ENCODE measurements around the gene CCDC171. TPM values are rescaled to one million over a fixed set of nuclear protein-coding genes. Genes with fewer than 3 reads are reported as not detected.

Gene CCDC171
- total and polyA plus RNA-seq, 4 donors, result 3.3 to 28.3 (median 17.2) TPM

DNA sequence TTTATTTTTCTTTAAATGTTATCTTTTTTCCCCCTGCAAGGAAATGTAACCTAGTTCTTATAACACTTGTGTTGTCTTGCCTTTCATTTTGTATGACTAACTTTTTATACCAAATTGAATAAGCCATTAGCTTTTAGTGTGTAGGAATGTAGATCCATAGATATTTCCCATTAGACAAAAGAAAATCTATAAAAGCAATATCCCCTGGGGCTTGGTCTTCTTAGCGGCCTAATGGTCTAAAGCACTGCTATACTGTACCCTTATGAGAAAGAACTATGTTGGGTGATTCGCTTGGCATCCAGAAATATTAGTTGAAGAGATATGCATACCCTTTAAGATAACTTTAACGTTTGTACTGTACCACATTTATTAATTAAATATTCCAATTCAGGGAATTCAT, 289.2 kb downstream of the CCDC171 start:
- WGBS (ENCODE audit: insufficient coverage), result no CpG with 5 or more reads among the region's 3 CpGs
- DNase-seq (ENCODE audit: low read depth in 4 of 6, low spot score in 6 of 6), result no peak
- Histone ChIP-seq H3K27ac (ENCODE audit: low read depth, low read length) (no peak overlapping the region), H3K27me3 (ENCODE audit: control insufficient read depth, insufficient read depth, low read length) (no peaks in the 10 kb centered on the region), H3K4me3 (ENCODE audit: low read depth, low read length) (no peak overlapping the region), H3K36me3 (ENCODE audit: control insufficient read depth, insufficient read depth, low read length) (no peaks in the 10 kb centered on the region), H3K9me3 (ENCODE audit: control insufficient read depth, insufficient read depth, low read length) (no peaks in the 10 kb centered on the region), H3K4me1 (ENCODE audit: control insufficient read depth, insufficient read depth, low read length) (no peaks in the 10 kb centered on the region)

DNA sequence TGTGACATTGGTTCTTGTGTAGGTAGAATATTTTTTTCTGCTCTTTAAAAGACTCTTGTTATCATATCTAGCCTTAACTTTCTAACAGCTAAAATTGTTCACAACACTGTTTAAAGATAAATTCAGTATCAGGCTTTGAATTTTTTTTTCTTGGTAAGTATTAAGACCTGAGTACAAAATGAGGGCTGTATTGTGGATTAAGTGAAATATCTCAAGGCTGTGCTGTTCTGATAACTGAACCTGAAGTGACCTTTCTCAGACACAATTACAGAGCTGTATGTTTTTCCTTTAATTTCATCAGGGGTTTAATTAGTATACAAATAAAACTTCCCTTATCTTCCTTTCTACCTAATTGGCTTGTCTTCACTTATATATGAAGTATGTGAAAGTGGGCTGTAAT, 290.5 kb downstream of the CCDC171 start:
- no peak for DNase-seq (ENCODE audit: low read depth in 4 of 6, low spot score in 6 of 6)
- no peaks in the 10 kb centered on the region for H3K36me3 ChIP-seq (ENCODE audit: control insufficient read depth, insufficient read depth, low read length)
- H3K27me3 ChIP-seq (ENCODE audit: control insufficient read depth, insufficient read depth, low read length), result no peaks in the 10 kb centered on the region
- no peak overlapping the region for H3K4me3 ChIP-seq (ENCODE audit: low read depth, low read length)
- no peaks in the 10 kb centered on the region for H3K9me3 ChIP-seq (ENCODE audit: control insufficient read depth, insufficient read depth, low read length)
- H3K4me1 ChIP-seq (ENCODE audit: control insufficient read depth, insufficient read depth, low read length), result no peaks in the 10 kb centered on the region
- H3K27ac ChIP-seq (ENCODE audit: low read depth, low read length), result no peak overlapping the region

GRCh38 chr9:15843931-15844330, 291.1 kb downstream of the CCDC171 start:
- no CpG with 5 or more reads among the region's 2 CpGs for WGBS (ENCODE audit: insufficient coverage)
- Histone ChIP-seq H3K27ac (ENCODE audit: low read depth, low read length) (no peak overlapping the region), H3K4me1 (ENCODE audit: control insufficient read depth, insufficient read depth, low read length) (no peaks in the 10 kb centered on the region), H3K27me3 (ENCODE audit: control insufficient read depth, insufficient read depth, low read length) (no peaks in the 10 kb centered on the region), H3K9me3 (ENCODE audit: control insufficient read depth, insufficient read depth, low read length) (no peaks in the 10 kb centered on the region), H3K4me3 (ENCODE audit: low read depth, low read length) (no peak overlapping the region), H3K36me3 (ENCODE audit: control insufficient read depth, insufficient read depth, low read length) (no peaks in the 10 kb centered on the region)
- DNase-seq (ENCODE audit: low read depth in 4 of 6, low spot score in 6 of 6), result peak in 1 of 6 donors; percentile 69

GRCh38 chr9:15846611-15847010, 293.8 kb downstream of the CCDC171 start:
- H3K9me3 ChIP-seq (ENCODE audit: control insufficient read depth, insufficient read depth, low read length), result no peaks in the 10 kb centered on the region
- H3K27me3 ChIP-seq (ENCODE audit: control insufficient read depth, insufficient read depth, low read length), result no peaks in the 10 kb centered on the region
- 39% methylated on average over 4 of the region's 6 CpGs for WGBS (ENCODE audit: insufficient coverage)
- no peak overlapping the region for H3K4me3 ChIP-seq (ENCODE audit: low read depth, low read length)
- H3K4me1 ChIP-seq (ENCODE audit: control insufficient read depth, insufficient read depth, low read length), result no peaks in the 10 kb centered on the region
- no peak overlapping the region for H3K27ac ChIP-seq (ENCODE audit: low read depth, low read length)
- peak in 2 of 6 donors; percentile 17 to 43 for DNase-seq (ENCODE audit: low read depth in 4 of 6, low spot score in 6 of 6)
- no peaks in the 10 kb centered on the region for H3K36me3 ChIP-seq (ENCODE audit: control insufficient read depth, insufficient read depth, low read length)

DNA sequence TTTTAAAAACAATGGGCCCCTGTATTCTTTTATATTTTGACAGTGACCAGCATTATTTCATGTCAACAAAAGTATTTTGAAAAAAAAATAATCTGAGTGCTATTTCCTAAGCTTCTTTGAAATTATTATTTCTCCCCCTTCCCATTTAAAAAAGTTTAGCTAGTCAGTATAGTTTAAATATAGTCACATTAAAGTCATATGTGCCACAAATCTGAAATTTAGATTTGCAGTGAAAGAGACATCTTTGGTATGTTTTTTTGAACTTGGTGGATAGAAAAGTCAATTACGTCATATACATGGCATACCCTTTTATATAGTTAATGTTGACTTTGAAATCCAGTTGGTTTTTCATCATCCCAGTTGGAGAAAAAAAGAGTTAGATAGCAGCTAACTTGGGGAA, 297.0 kb downstream of the CCDC171 start:
- Histone ChIP-seq H3K27me3 (ENCODE audit: control insufficient read depth, insufficient read depth, low read length) (no peaks in the 10 kb centered on the region), H3K4me1 (ENCODE audit: control insufficient read depth, insufficient read depth, low read length) (no peaks in the 10 kb centered on the region), H3K4me3 (ENCODE audit: low read depth, low read length) (no peak overlapping the region), H3K9me3 (ENCODE audit: control insufficient read depth, insufficient read depth, low read length) (no peaks in the 10 kb centered on the region), H3K36me3 (ENCODE audit: control insufficient read depth, insufficient read depth, low read length) (no peaks in the 10 kb centered on the region), H3K27ac (ENCODE audit: low read depth, low read length) (no peak overlapping the region)
- no CpG with 5 or more reads among the region's 1 CpG for WGBS (ENCODE audit: insufficient coverage)
- DNase-seq (ENCODE audit: low read depth in 4 of 6, low spot score in 6 of 6), result no peak

DNA sequence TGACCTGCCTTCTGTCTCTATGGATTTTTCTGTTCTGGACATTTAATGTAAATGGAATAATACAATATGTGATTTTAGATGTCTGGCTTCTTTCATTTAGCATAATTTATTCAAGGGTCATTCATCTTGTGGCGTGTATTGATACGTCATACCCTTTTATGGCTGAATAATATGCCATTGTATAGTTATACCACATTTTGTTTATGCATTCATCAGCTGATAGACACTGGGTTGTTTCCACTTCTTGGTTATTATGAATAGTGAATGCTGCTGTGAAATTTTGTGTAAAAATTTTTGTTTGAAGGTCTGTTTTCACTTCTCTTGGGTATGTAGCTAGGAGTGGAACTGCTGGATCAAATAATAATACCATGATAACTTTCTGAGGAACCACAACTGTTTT, 298.9 kb downstream of the CCDC171 start:
- Histone ChIP-seq H3K4me3 (ENCODE audit: low read depth, low read length) (no peak overlapping the region), H3K27me3 (ENCODE audit: control insufficient read depth, insufficient read depth, low read length) (no peaks in the 10 kb centered on the region), H3K27ac (ENCODE audit: low read depth, low read length) (no peak overlapping the region), H3K9me3 (ENCODE audit: control insufficient read depth, insufficient read depth, low read length) (no peaks in the 10 kb centered on the region), H3K36me3 (ENCODE audit: control insufficient read depth, insufficient read depth, low read length) (no peaks in the 10 kb centered on the region), H3K4me1 (ENCODE audit: control insufficient read depth, insufficient read depth, low read length) (no peaks in the 10 kb centered on the region)
- no peak for DNase-seq (ENCODE audit: low read depth in 4 of 6, low spot score in 6 of 6)
- WGBS (ENCODE audit: insufficient coverage), result no CpG with 5 or more reads among the region's 2 CpGs

DNA sequence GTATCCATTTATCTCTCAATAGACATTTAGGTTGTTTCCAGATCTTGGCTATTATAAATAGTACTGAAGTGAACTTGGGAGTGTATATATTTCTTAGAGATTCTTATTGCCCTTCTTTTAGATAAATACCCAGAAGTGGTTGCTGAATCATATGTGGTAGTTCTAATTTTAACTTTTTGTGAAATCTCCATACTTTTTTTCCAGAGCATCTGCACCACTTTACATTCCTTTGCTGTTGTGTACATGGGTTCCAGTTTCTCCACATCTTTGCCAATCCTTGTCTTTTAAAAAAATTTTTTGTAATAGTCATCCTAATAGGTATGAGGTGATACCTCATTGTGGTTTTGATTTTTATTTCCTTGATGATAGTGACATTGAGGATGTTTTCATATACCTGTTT, 303.7 kb downstream of the CCDC171 start:
- Histone ChIP-seq H3K36me3 (ENCODE audit: control insufficient read depth, insufficient read depth, low read length) (no peaks in the 10 kb centered on the region), H3K4me1 (ENCODE audit: control insufficient read depth, insufficient read depth, low read length) (no peaks in the 10 kb centered on the region), H3K4me3 (ENCODE audit: low read depth, low read length) (no peak overlapping the region), H3K27me3 (ENCODE audit: control insufficient read depth, insufficient read depth, low read length) (no peaks in the 10 kb centered on the region), H3K9me3 (ENCODE audit: control insufficient read depth, insufficient read depth, low read length) (peaks cover 3% of the 10 kb centered on the region), H3K27ac (ENCODE audit: low read depth, low read length) (no peak overlapping the region)
- DNase-seq (ENCODE audit: low read depth in 4 of 6, low spot score in 6 of 6), result no peak

DNA sequence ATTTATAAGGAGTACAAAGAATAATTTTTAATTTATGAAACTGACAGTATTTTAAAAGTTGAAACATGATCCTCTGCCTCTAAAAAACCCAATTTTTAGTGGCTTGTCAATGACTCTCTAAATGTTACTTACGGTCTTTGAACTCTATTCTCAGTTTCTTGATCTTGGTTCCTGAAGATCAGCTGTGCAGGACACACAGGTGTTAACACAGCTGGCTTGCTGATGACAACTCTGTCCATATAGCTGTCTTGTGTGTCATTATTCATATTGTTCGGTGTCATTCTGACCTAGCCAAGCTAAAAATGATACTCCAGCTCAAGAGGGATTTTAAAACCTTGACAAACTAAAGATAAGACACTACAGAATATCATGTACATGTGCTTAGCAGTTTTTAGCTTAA, 314.5 kb downstream of the CCDC171 start:
- Histone ChIP-seq H3K4me3 (ENCODE audit: low read depth, low read length) (no peak overlapping the region), H3K27me3 (ENCODE audit: control insufficient read depth, insufficient read depth, low read length) (no peaks in the 10 kb centered on the region), H3K36me3 (ENCODE audit: control insufficient read depth, insufficient read depth, low read length) (no peaks in the 10 kb centered on the region), H3K9me3 (ENCODE audit: control insufficient read depth, insufficient read depth, low read length) (no peaks in the 10 kb centered on the region), H3K4me1 (ENCODE audit: control insufficient read depth, insufficient read depth, low read length) (no peaks in the 10 kb centered on the region), H3K27ac (ENCODE audit: low read depth, low read length) (no peak overlapping the region)
- no peak for DNase-seq (ENCODE audit: low read depth in 4 of 6, low spot score in 6 of 6)
- WGBS (ENCODE audit: insufficient coverage), result 100% methylated on average over 1 of the region's 2 CpGs

DNA sequence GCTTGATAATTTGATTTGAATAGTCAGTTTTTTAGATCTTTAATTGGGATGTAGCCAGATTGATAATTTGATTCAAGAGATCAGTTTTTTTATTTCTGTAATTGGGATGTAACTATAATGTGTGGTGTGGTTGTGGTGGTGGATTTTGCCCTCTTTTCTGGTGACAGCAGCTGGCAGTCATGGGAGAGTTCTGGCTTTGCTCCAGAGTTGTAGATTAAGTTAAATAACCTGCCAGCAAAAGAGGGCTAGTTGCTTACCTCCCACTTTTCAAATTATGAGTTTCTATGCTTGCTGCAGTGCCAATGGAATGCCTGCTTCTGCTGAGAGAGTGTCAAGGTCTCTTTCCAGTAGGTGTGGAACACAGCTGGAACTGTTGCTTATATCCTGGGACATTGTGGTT, 315.1 kb downstream of the CCDC171 start:
- DNase-seq (ENCODE audit: low read depth in 4 of 6, low spot score in 6 of 6), result no peak
- H3K4me3 ChIP-seq (ENCODE audit: low read depth, low read length), result no peak overlapping the region
- no peak overlapping the region for H3K27ac ChIP-seq (ENCODE audit: low read depth, low read length)
- H3K4me1 ChIP-seq (ENCODE audit: control insufficient read depth, insufficient read depth, low read length), result no peaks in the 10 kb centered on the region
- H3K9me3 ChIP-seq (ENCODE audit: control insufficient read depth, insufficient read depth, low read length), result no peaks in the 10 kb centered on the region
- no peaks in the 10 kb centered on the region for H3K36me3 ChIP-seq (ENCODE audit: control insufficient read depth, insufficient read depth, low read length)
- no peaks in the 10 kb centered on the region for H3K27me3 ChIP-seq (ENCODE audit: control insufficient read depth, insufficient read depth, low read length)

- Histone ChIP-seq H3K36me3 (ENCODE audit: control insufficient read depth, insufficient read depth, low read length) (no peaks in the 10 kb centered on the region), H3K27me3 (ENCODE audit: control insufficient read depth, insufficient read depth, low read length) (no peaks in the 10 kb centered on the region), H3K27ac (ENCODE audit: low read depth, low read length) (no peak overlapping the region), H3K9me3 (ENCODE audit: control insufficient read depth, insufficient read depth, low read length) (no peaks in the 10 kb centered on the region), H3K4me3 (ENCODE audit: low read depth, low read length) (no peak overlapping the region), H3K4me1 (ENCODE audit: control insufficient read depth, insufficient read depth, low read length) (no peaks in the 10 kb centered on the region)
- DNase-seq (ENCODE audit: low read depth in 4 of 6, low spot score in 6 of 6), result peak; percentile 21 to 92 (median 58)
- WGBS (ENCODE audit: insufficient coverage), result no CpG with 5 or more reads among the region's 2 CpGs
Measured at GRCh38 chr9:15873573-15874177, 320.8 kb downstream of the CCDC171 start.
